ENCODE measurements around the gene TMEM14C. TPM values are rescaled to one million over a fixed set of nuclear protein-coding genes. Genes with fewer than 3 reads are reported as not detected.

Gene TMEM14C
- total RNA-seq, 1 donor from 2014 or later = 132 TPM

DNA sequence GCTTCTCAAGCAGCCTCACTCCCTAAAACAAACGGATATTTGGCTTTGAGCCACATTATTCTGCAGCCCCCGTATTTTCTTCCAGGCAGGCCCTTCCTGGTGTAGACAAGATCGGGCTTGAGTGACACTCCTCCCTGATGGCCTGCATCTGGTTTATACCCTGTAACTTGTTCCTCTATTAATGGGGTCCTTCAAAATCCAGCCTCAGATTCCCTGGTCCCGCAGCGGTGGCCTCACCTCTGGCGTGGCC lies 375 bp upstream of the TMEM14C start:
- no peaks in the 10 kb centered on the region for H3K27me3 ChIP-seq (ENCODE audit: low read depth)
- peaks cover 68% of the 10 kb centered on the region for H3K4me1 ChIP-seq
- TF ChIP-seq CTCF (IDR thresholded peaks at IDR 0.05; ENCODE audit: borderline replicate concordance) = no peak
- no peak for DNase-seq
- peak overlapping the region; percentile 72 for H3K4me3 ChIP-seq
- H3K9me3 ChIP-seq (replicated peaks) = peaks cover 4% of the 10 kb centered on the region
- H3K27ac ChIP-seq (replicated peaks) = peak overlapping the region; percentile 92
- intact Hi-C loops (cut with micrococcal nuclease) = no loop called here
- peaks cover 23% of the 10 kb centered on the region for H3K36me3 ChIP-seq

DNA sequence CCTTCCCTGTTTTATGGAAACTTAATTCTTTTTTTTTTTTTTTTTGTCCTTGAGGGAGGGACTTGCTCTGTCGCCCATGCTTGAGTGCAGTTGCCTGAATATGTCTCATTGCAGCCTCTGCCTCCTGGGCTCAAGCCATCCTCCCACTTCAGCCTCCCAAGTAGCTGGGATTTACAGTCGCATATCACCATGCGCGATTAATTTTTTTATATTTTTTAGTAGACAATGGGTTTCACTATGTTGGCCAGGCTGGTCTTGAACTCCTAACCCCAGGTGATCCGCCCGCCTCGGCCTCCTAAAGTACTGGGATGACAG lies 654 bp downstream of the TMEM14C start:
- Histone ChIP-seq H3K4me1 (peaks cover 68% of the 10 kb centered on the region), H3K36me3 (peaks cover 31% of the 10 kb centered on the region), H3K9me3 (replicated peaks) (no peaks in the 10 kb centered on the region), H3K27me3 (ENCODE audit: low read depth) (no peaks in the 10 kb centered on the region), H3K4me3 (peak overlapping the region; percentile 72), H3K27ac (replicated peaks) (peak overlapping the region; percentile 92)
- no peak for TF ChIP-seq CTCF (IDR thresholded peaks at IDR 0.05; ENCODE audit: borderline replicate concordance)
- no peak for DNase-seq
- intact Hi-C loops (cut with micrococcal nuclease) = no loop called here

DNA sequence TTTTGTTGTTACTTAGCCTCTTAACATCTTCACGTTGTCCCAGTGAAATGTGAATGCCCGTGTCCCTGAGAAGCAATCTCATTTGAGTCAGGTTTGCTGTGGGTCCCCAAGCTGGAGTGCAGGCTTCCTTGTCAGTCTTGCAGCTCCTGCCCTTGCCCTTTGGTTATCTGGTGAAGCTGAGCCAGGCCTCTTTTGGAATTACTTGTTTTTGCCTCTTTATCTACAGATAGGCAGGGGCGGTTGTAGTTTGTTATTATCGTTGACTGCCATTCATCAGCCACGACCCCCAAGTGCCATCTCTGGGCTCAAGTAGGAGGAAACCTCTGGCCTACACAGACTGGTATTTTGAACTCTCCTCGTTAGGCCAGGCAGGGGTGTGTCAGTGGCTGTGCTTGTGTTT lies 2.2 kb downstream of the TMEM14C start:
- no peak for TF ChIP-seq CTCF (IDR thresholded peaks at IDR 0.05; ENCODE audit: borderline replicate concordance)
- no peak for DNase-seq
- peaks cover 47% of the 10 kb centered on the region for H3K36me3 ChIP-seq
- H3K4me1 ChIP-seq = peaks cover 68% of the 10 kb centered on the region
- H3K27me3 ChIP-seq (ENCODE audit: low read depth) = no peaks in the 10 kb centered on the region
- H3K27ac ChIP-seq (replicated peaks) = no peak overlapping the region
- intact Hi-C loops (cut with micrococcal nuclease) = no loop called here
- H3K9me3 ChIP-seq (replicated peaks) = no peaks in the 10 kb centered on the region
- H3K4me3 ChIP-seq = no peak overlapping the region

- Histone ChIP-seq H3K36me3 (peaks cover 53% of the 10 kb centered on the region), H3K27ac (replicated peaks) (no peak overlapping the region)
- intact Hi-C loops (cut with micrococcal nuclease) = no loop called here
Observed at GRCh38 chr6:10725716-10726115, 2.8 kb downstream of the TMEM14C start.

DNA sequence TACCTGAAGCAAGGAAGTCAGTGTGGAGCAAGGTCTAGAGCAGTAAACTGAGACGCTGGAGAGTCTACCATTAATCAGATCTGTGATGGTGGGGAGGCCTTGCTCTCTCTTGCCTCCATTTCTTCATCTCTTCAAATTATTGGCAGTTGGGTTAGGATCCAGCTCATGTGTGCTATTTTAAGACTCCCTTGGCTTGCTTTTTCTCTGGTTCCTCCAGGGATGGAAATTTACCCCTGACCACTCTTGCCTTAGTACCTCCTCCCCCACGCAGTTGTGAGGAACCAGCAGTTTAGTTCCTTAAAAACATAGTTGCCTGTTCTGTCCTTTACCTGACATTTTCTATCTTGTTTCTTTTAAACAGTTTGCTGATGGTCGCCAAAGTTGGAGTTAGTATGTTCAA lies 7.4 kb downstream of the TMEM14C start:
- intact Hi-C loops (cut with micrococcal nuclease) = no loop called here
- no peak overlapping the region for H3K4me3 ChIP-seq
- no peaks in the 10 kb centered on the region for H3K27me3 ChIP-seq (ENCODE audit: low read depth)
- H3K9me3 ChIP-seq (replicated peaks) = no peaks in the 10 kb centered on the region
- peaks cover 74% of the 10 kb centered on the region for H3K36me3 ChIP-seq
- H3K4me1 ChIP-seq = peaks cover 28% of the 10 kb centered on the region
- DNase-seq = no peak
- H3K27ac ChIP-seq (replicated peaks) = no peak overlapping the region
- TF ChIP-seq CTCF (IDR thresholded peaks at IDR 0.05; ENCODE audit: borderline replicate concordance) = no peak

More at GRCh38 chr6:10725716-10726115, 2.8 kb downstream of the TMEM14C start:
- DNase-seq = no peak
- H3K4me3 ChIP-seq = no peak overlapping the region
- no peaks in the 10 kb centered on the region for H3K27me3 ChIP-seq (ENCODE audit: low read depth)
- peaks cover 68% of the 10 kb centered on the region for H3K4me1 ChIP-seq
- H3K9me3 ChIP-seq (replicated peaks) = no peaks in the 10 kb centered on the region
- no peak for TF ChIP-seq CTCF (IDR thresholded peaks at IDR 0.05; ENCODE audit: borderline replicate concordance)

DNA sequence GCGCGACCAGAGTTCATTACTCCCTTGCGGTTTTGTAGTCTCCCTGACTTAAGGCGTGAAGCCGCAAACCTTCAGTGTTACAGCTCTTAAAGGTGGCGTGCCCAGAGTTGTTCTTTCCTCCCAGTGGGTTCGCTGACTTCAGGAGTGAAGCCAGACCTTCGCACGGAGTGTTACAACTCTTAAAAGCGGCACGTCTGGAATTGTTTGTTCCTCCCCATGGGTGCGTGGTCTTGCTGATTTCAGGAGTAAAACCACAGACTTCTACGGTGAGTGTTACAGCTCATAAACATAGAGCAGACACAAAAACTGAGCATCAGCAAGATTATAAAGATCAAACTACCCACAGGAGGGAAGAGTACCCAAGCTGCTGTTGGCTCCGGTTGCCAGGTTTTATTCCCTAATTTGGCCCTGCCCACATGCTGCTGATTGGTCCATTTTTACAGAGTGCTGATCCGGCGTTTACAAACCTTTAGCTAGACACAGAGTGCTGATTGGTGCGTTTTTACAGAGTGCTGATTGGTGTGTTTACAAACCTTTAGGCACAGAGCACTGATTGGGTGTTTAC lies 10.4 kb downstream of the TMEM14C start:
- H3K27me3 ChIP-seq (ENCODE audit: low read depth) = no peaks in the 10 kb centered on the region
- no peak overlapping the region for H3K27ac ChIP-seq (replicated peaks)
- H3K4me1 ChIP-seq = peaks cover 13% of the 10 kb centered on the region
- no peaks in the 10 kb centered on the region for H3K9me3 ChIP-seq (replicated peaks)
- peaks cover 50% of the 10 kb centered on the region for H3K36me3 ChIP-seq
- no peak for TF ChIP-seq CTCF (IDR thresholded peaks at IDR 0.05; ENCODE audit: borderline replicate concordance)
- DNase-seq = no peak
- no peak overlapping the region for H3K4me3 ChIP-seq
- intact Hi-C loops (cut with micrococcal nuclease) = no loop called here
